Measurements from ENCODE around the gene ARHGEF5. TPM values are rescaled to one million over a fixed set of nuclear protein-coding genes. Genes with fewer than 3 reads are reported as not detected.

ARHGEF5 gene
- total RNA-seq = 1.8 TPM

GRCh38 chr7:144355176-144355822, at the start of gene ARHGEF5:
TSS of gene ARHGEF5 (plus strand) at chr7:144355402. CDS start at chr7:144362670, 7,268 bp downstream.

GRCh38 chr7:144311872-144312469, 43.2 kb upstream of the ARHGEF5 start, which contains the start of gene OR2A1:
TSS of gene OR2A1 (plus strand) at chr7:144312419. CDS start at chr7:144318125, 5,706 bp downstream.

GRCh38 chr7:144403649-144404061, 48.5 kb downstream of the ARHGEF5 start, which contains the start of gene NOBOX:
TSS of gene NOBOX (minus strand) at chr7:144403693.

Other genes starting within 250 kb of the ARHGEF5 start
- gene OR2A2, start 245.8 kb upstream of the ARHGEF5 start, total RNA-seq = not detected
- not detected for gene OR2A14, start 232.2 kb upstream of the ARHGEF5 start, total RNA-seq
- gene CTAGE4, start 171.9 kb upstream of the ARHGEF5 start, total RNA-seq = 1.2 TPM
- 1.4 TPM for gene ARHGEF35, start 159.6 kb upstream of the ARHGEF5 start, total RNA-seq
- gene OR2A42, start 115.8 kb upstream of the ARHGEF5 start, total RNA-seq = under 0.01 TPM
- gene OR2A7, start 90.6 kb upstream of the ARHGEF5 start, total RNA-seq = 0.69 TPM
- not detected for gene CTAGE8, start 86.1 kb upstream of the ARHGEF5 start, total RNA-seq
- not detected for gene OR2A1, start 43.0 kb upstream of the ARHGEF5 start, total RNA-seq
- not detected for gene NOBOX, start 48.3 kb downstream of the ARHGEF5 start, total RNA-seq